ENCODE data around the gene ABCA2.

The ABCA2 gene

GRCh38 chr9:136992819-136993369 is 35.1 kb downstream of the ABCA2 start:
- DNase-seq, result no peak

GRCh38 chr9:136991993-136992818 is 35.8 kb downstream of the ABCA2 start, which contains the start of gene PAXX:
Gene PAXX, plus strand, starts transcription at chr9:136992422. Its CDS starts 22 bp downstream, at chr9:136992444.
- peak; percentile 44 for DNase-seq

GRCh38 chr9:136990242-136990911 is 37.7 kb downstream of the ABCA2 start:
- DNase-seq, result no peak

GRCh38 chr9:136988872-136989271 is 39.2 kb downstream of the ABCA2 start:
- DNase-seq, result no peak

GRCh38 chr9:136985853-136986252 is 42.2 kb downstream of the ABCA2 start:
- DNase-seq, result no peak

- DNase-seq, result no peak
Measured at GRCh38 chr9:136985027-136985602, 42.9 kb downstream of the ABCA2 start.

- DNase-seq, result no peak
Measured at GRCh38 chr9:136984464-136985026, 43.5 kb downstream of the ABCA2 start.

GRCh38 chr9:136983656-136984314 is 44.3 kb downstream of the ABCA2 start:
- no peak for DNase-seq

GRCh38 chr9:136983167-136983566 is 44.9 kb downstream of the ABCA2 start:
- DNase-seq, result no peak

GRCh38 chr9:136982232-136983051 is 45.6 kb downstream of the ABCA2 start, which contains the start of gene LCNL1:
Gene LCNL1, plus strand, starts transcription at chr9:136982993. Its CDS starts 594 bp downstream, at chr9:136983587.
- no peak for DNase-seq

- no peak for DNase-seq
Measured at GRCh38 chr9:136981588-136982231, 46.3 kb downstream of the ABCA2 start.

- DNase-seq, result no peak
Measured at GRCh38 chr9:136980669-136981478, 47.2 kb downstream of the ABCA2 start.

GRCh38 chr9:136979769-136980587 is 48.1 kb downstream of the ABCA2 start:
- DNase-seq, result no peak

GRCh38 chr9:136978865-136979544 is 49.0 kb downstream of the ABCA2 start:
- DNase-seq, result no peak

- DNase-seq, result no peak
Measured at GRCh38 chr9:136978073-136978864, 49.8 kb downstream of the ABCA2 start.

GRCh38 chr9:136977649-136978072 is 50.4 kb downstream of the ABCA2 start:
- no peak for DNase-seq

GRCh38 chr9:136977223-136977622 is 50.8 kb downstream of the ABCA2 start, which contains the start of gene PTGDS:
Gene PTGDS, plus strand, starts transcription at chr9:136977504. Its CDS starts 75 bp downstream, at chr9:136977579.
- no peak for DNase-seq

GRCh38 chr9:136975644-136976043 is 52.4 kb downstream of the ABCA2 start:
- no peak for DNase-seq

Measured in DMS79 (cell line).